Measurements from ENCODE around the gene TM7SF2.
A peak's percentile ranks its signal among the peaks of the same experiment; 100 is the strongest.
"Not testable (repeated sequence)": the region's sequence is repeated elsewhere in the genome, so short reads cannot be mapped to it uniquely, and the experiment has no call there.

Gene TM7SF2

GRCh38 chr11:65136515-65137096 lies 24.9 kb downstream of the TM7SF2 start:
- Mint-ChIP-seq H3K9me3 (no peaks in the 10 kb centered on the region), H3K27me3 (no peaks in the 10 kb centered on the region), H3K4me1 (peaks cover 29% of the 10 kb centered on the region), H3K36me3 (ENCODE audit: low read depth) (peaks cover 7% of the 10 kb centered on the region), H3K4me3 (peak overlapping the region; percentile 96), H3K27ac (peak overlapping the region; percentile 81)
- no peak for ATAC-seq
- no peak for DNase-seq

DNA sequence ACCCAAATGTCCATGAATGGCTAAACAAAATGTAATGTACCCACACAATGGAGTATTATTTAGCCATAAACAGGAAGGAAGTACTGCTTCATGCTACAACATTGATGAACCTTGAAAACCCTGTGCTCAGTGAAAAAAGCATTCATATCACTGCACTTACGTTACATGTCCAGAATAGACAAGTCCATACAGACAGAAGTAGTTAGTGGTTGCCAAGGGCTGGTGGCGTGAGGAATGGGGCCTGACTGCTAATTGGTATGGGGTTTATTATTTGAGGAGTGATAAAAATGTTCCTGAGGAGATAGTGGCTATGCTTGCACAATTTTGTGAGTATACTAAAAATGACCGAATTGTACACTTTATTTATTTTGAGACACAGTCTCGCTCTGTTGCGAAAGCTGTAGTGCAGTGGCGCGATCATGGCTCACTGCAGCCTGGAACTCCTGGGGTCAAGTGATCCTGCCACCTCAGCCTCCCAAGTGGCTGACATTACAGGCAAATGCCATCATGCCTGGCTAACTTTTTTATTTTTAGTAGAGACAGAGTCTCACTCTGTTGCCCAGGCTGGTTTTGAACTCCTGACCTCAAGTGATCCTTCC lies 30.3 kb downstream of the TM7SF2 start:
- no peaks in the 10 kb centered on the region for H3K36me3 Mint-ChIP-seq (ENCODE audit: low read depth)
- no peak overlapping the region for H3K4me3 Mint-ChIP-seq
- no peaks in the 10 kb centered on the region for H3K9me3 Mint-ChIP-seq
- H3K4me1 Mint-ChIP-seq: peaks cover 5% of the 10 kb centered on the region
- H3K27me3 Mint-ChIP-seq: peaks cover 2% of the 10 kb centered on the region
- no peak for ATAC-seq
- DNase-seq: no peak
- H3K27ac Mint-ChIP-seq: no peak overlapping the region

DNA sequence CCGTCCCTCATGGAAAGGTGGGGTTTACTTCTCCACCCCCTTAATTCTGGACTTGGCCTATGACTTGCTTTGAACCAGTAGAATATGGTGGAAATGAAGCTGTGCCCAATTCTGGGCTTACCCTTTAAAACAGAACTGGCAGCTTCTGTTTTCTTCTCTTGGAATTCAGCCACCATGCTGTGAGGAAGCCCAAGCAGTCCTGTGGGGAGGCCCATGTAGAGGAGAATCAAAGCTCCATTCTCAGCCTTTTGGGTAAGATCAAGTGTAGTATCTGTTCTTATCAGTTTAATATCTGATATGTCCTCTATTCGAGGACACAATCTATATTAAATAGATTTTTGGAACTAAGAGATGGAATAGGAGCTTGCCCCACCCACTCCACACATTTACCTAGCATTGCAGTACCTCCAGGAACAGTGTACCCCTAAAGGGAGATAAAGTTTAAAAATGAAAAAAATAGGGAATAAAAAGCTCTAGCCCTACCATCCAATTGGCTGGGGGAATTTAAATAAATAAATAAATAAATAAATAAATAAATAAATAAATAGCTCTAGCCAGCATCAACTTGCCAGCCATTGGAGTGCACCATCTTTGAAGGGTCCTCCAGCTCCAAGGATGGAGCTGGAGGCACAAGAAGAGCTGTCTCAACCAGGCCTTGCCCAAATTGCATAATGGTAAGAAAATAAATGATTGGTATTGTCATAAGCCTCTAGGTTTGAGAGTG lies 35.8 kb downstream of the TM7SF2 start:
- Mint-ChIP-seq H3K4me3 (no peak overlapping the region), H3K27ac (no peak overlapping the region), H3K36me3 (ENCODE audit: low read depth) (no peaks in the 10 kb centered on the region), H3K4me1 (peaks cover 16% of the 10 kb centered on the region), H3K9me3 (no peaks in the 10 kb centered on the region), H3K27me3 (peaks cover 6% of the 10 kb centered on the region)
- ATAC-seq: no peak
- DNase-seq: no peak

GRCh38 chr11:65148657-65149056 lies 37.0 kb downstream of the TM7SF2 start:
- peaks cover 16% of the 10 kb centered on the region for H3K4me1 Mint-ChIP-seq
- no peak for DNase-seq
- H3K9me3 Mint-ChIP-seq: no peaks in the 10 kb centered on the region
- H3K27me3 Mint-ChIP-seq: peaks cover 8% of the 10 kb centered on the region
- no peak for ATAC-seq
- H3K4me3 Mint-ChIP-seq: no peak overlapping the region
- H3K36me3 Mint-ChIP-seq (ENCODE audit: low read depth): no peaks in the 10 kb centered on the region
- no peak overlapping the region for H3K27ac Mint-ChIP-seq

- not testable (repeated sequence) for H3K27me3 Mint-ChIP-seq; H3K4me3 Mint-ChIP-seq; H3K36me3 Mint-ChIP-seq (ENCODE audit: low read depth); H3K9me3 Mint-ChIP-seq; H3K27ac Mint-ChIP-seq; DNase-seq; ATAC-seq
- H3K4me1 Mint-ChIP-seq: peaks cover 16% of the 10 kb centered on the region
Observed at GRCh38 chr11:65150131-65150508, 38.4 kb downstream of the TM7SF2 start.

DNA sequence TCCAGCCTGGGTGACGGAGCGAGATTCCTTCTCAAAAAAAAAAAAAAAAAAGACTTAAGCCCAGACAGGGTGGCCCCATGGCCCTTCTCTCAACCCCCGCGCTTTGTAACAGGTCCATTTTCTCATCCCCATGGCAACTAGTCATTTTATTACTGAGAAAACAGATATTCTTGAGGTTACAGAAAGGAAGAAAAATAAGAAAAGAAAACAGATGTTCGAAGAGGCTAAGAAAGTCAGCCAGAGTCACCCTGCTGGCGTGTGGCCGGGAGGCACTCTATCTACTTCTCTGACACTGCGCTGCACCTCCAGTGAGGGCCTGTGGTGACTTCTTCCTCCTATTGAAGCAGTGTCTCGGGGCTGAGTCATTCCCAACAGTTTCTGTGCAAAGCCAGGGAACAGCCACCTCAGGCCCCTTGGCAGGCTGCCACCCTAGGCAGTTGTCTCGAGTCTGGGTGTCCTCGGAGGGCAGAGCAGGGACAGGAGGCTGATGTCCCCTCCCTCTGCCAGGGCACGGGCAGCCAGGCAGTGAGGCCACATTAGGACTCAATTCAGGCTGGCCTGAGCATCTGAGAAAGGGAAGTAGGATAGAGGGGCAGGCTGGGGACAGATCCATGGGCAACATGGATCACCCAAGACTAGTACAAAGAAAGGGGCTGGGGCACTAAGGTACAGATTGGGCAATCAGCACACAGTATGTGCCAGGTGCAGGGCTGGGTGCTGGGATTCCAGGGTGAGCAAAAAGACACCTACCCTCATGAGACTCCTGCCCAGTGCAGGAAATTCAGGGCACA lies 39.0 kb downstream of the TM7SF2 start:
- peak; percentile 91 for ATAC-seq
- peaks cover 5% of the 10 kb centered on the region for H3K27me3 Mint-ChIP-seq
- no peak overlapping the region for H3K4me3 Mint-ChIP-seq
- H3K36me3 Mint-ChIP-seq (ENCODE audit: low read depth): no peaks in the 10 kb centered on the region
- H3K27ac Mint-ChIP-seq: no peak overlapping the region
- peak; percentile 38 for DNase-seq
- peaks cover 16% of the 10 kb centered on the region for H3K4me1 Mint-ChIP-seq
- no peaks in the 10 kb centered on the region for H3K9me3 Mint-ChIP-seq

DNA sequence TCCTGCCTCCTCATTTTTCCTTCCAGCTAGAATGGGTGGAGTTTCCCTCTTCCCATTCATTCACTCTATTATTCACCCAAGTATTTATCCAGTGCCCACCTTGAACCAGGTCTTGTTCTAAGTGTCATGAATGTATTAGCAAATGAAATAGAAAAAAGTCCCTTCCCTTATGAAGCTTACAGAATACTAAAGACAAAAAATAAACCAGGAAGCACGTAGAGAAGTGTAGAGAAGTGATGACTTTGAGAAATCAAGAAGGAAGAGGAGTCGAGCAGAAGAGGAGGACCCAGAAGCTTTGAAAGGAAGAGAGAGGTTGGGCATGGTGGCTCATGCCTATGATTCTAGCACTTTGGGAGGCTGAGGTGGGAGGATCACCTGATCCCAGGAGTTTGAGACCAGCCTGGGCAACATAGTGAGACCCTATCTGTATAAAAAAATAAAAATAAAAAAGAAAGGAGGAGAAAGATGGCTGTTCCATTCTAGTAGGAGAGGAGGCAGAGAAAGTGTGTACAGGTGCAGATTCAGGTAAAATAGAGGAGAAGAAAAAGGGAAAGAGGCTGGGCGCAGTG lies 39.7 kb downstream of the TM7SF2 start:
- Mint-ChIP-seq H3K27me3 (peaks cover 5% of the 10 kb centered on the region), H3K9me3 (no peaks in the 10 kb centered on the region), H3K4me1 (peaks cover 11% of the 10 kb centered on the region), H3K36me3 (ENCODE audit: low read depth) (no peaks in the 10 kb centered on the region), H3K27ac (no peak overlapping the region), H3K4me3 (no peak overlapping the region)
- no peak for DNase-seq
- ATAC-seq: no peak

- no peak overlapping the region for H3K27ac Mint-ChIP-seq
- ATAC-seq (no peak), DNase-seq (no peak)
- no peaks in the 10 kb centered on the region for H3K36me3 Mint-ChIP-seq (ENCODE audit: low read depth)
- peaks cover 11% of the 10 kb centered on the region for H3K4me1 Mint-ChIP-seq
- no peaks in the 10 kb centered on the region for H3K9me3 Mint-ChIP-seq
- H3K27me3 Mint-ChIP-seq: peaks cover 5% of the 10 kb centered on the region
- H3K4me3 Mint-ChIP-seq: no peak overlapping the region
Observed at GRCh38 chr11:65152122-65152521, 40.5 kb downstream of the TM7SF2 start.

GRCh38 chr11:65156256-65156655 lies 44.6 kb downstream of the TM7SF2 start:
- Mint-ChIP-seq H3K27ac (no peak overlapping the region), H3K36me3 (ENCODE audit: low read depth) (no peaks in the 10 kb centered on the region), H3K4me1 (peaks cover 3% of the 10 kb centered on the region), H3K27me3 (peaks cover 3% of the 10 kb centered on the region), H3K4me3 (no peak overlapping the region), H3K9me3 (no peaks in the 10 kb centered on the region)
- no peak for ATAC-seq
- no peak for DNase-seq

GRCh38 chr11:65156926-65157325 lies 45.3 kb downstream of the TM7SF2 start:
- no peaks in the 10 kb centered on the region for H3K36me3 Mint-ChIP-seq (ENCODE audit: low read depth)
- H3K27ac Mint-ChIP-seq: no peak overlapping the region
- no peak for DNase-seq
- H3K27me3 Mint-ChIP-seq: peaks cover 2% of the 10 kb centered on the region
- H3K4me1 Mint-ChIP-seq: peaks cover 2% of the 10 kb centered on the region
- no peak for ATAC-seq
- H3K4me3 Mint-ChIP-seq: no peak overlapping the region
- no peaks in the 10 kb centered on the region for H3K9me3 Mint-ChIP-seq

GRCh38 chr11:65157336-65157735 lies 45.7 kb downstream of the TM7SF2 start:
- Mint-ChIP-seq H3K27me3 (peaks cover 2% of the 10 kb centered on the region), H3K36me3 (ENCODE audit: low read depth) (no peaks in the 10 kb centered on the region), H3K27ac (no peak overlapping the region), H3K4me1 (no peaks in the 10 kb centered on the region), H3K4me3 (no peak overlapping the region), H3K9me3 (no peaks in the 10 kb centered on the region)
- DNase-seq: no peak
- no peak for ATAC-seq

- no peak overlapping the region for H3K27ac Mint-ChIP-seq
- ATAC-seq (no peak), DNase-seq (no peak)
- no peaks in the 10 kb centered on the region for H3K36me3 Mint-ChIP-seq (ENCODE audit: low read depth)
- no peak overlapping the region for H3K4me3 Mint-ChIP-seq
- H3K27me3 Mint-ChIP-seq: no peaks in the 10 kb centered on the region
- H3K4me1 Mint-ChIP-seq: no peaks in the 10 kb centered on the region
- H3K9me3 Mint-ChIP-seq: no peaks in the 10 kb centered on the region
Observed at GRCh38 chr11:65159012-65159411, 47.3 kb downstream of the TM7SF2 start.

DNA sequence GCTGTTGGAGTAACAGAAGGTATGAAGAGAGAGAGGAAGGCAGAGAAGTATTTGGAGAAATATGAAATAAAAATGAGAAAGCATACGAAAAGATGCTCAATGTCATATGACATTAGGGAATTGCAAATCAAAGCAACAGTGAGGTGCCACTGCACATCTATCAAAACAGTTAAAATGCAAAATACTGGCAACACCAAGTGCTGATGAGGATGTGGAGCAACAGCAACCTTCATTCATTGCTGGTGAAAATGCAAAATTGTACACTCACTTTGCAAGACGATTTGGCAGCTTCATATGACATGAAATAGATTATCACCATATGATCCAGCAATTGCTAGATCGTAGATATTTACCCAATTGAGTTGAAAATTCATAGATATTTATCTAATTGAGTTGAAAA lies 49.0 kb downstream of the TM7SF2 start:
- H3K27me3 Mint-ChIP-seq: no peaks in the 10 kb centered on the region
- H3K4me3 Mint-ChIP-seq: no peak overlapping the region
- ATAC-seq: no peak

DNA sequence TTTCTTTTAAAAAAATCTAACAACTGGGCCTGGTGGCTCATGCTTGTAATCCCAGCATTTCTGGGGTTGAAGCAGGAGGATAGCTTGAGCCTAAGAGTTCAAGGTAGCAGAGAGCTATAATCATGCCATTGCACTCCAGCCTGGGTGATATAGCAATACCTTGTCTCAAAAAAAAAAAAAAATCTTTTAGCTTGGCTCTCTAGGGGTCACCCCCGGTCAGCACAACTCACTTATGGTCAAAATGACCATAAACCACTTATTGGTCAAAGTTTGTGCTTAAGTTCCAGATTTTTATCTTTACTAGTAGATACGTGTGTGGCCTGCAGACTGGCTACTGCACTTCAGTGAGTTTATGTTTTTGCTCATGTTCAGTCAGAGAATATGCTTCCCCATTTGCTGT lies 52.0 kb downstream of the TM7SF2 start:
- H3K4me1 Mint-ChIP-seq: peaks cover 4% of the 10 kb centered on the region
- H3K27me3 Mint-ChIP-seq: no peaks in the 10 kb centered on the region
- no peak for DNase-seq
- H3K4me3 Mint-ChIP-seq: no peak overlapping the region
- no peaks in the 10 kb centered on the region for H3K36me3 Mint-ChIP-seq (ENCODE audit: low read depth)
- no peak for ATAC-seq
- no peaks in the 10 kb centered on the region for H3K9me3 Mint-ChIP-seq
- no peak overlapping the region for H3K27ac Mint-ChIP-seq

More for the DNA sequence above, 49.0 kb downstream of the TM7SF2 start:
- no peaks in the 10 kb centered on the region for H3K4me1 Mint-ChIP-seq
- no peaks in the 10 kb centered on the region for H3K9me3 Mint-ChIP-seq
- no peak for DNase-seq
- no peak overlapping the region for H3K27ac Mint-ChIP-seq
- no peaks in the 10 kb centered on the region for H3K36me3 Mint-ChIP-seq (ENCODE audit: low read depth)
